RWPE2 (cell line): ENCODE measurements around the gene MYORG.

ENCODE experiments used
- ATAC-seq: fragments of 200-7000 bp; cut with Tn5 transposase; 3 replicates; pipeline ENCODE4 v1.9.1; 2021; ENCODE audit warnings: low read depth
- DNase-seq: peaks from one replicate; pipeline ENCODE4 v3.0.0-alpha.2; 2020; ENCODE audit warnings: low spot score
- H3K27ac ChIP-seq: fragments of 450-650 bp; 2 replicates; pipeline ENCODE4 v1.5.1; 2017; ENCODE audit warnings: mild to moderate bottlenecking; ENCODE audit not compliant: poor library complexity, severe bottlenecking
- H3K27me3 ChIP-seq: fragments of 250-450 bp; sonication (Bioruptor Pico); 2 replicates; pipeline ENCODE4 v1.5.1; 2021; ENCODE audit warnings: mild to moderate bottlenecking, moderate library complexity; ENCODE audit not compliant: insufficient read depth, poor library complexity, severe bottlenecking
- H3K36me3 ChIP-seq: fragments of 250-450 bp; sonication (Bioruptor Pico); 2 replicates; pipeline ENCODE4 v1.5.1; 2020; ENCODE audit warnings: low read depth, mild to moderate bottlenecking, moderate library complexity
- H3K4me1 ChIP-seq: fragments of 250-450 bp; sonication (Bioruptor Pico); 2 replicates; pipeline ENCODE4 v1.5.1; 2021; ENCODE audit warnings: mild to moderate bottlenecking, moderate library complexity; ENCODE audit not compliant: insufficient read depth, poor library complexity, severe bottlenecking
- H3K4me3 ChIP-seq: fragments of 250-450 bp; sonication (Bioruptor Pico); 2 replicates; pipeline ENCODE4 v1.5.1; 2021; ENCODE audit warnings: mild to moderate bottlenecking, moderate library complexity; ENCODE audit not compliant: severe bottlenecking
- H3K9me3 ChIP-seq: fragments of 250-450 bp; sonication (Bioruptor Pico); 2 replicates; pipeline ENCODE4 v1.5.1; 2021; ENCODE audit warnings: mild to moderate bottlenecking, moderate library complexity; ENCODE audit not compliant: severe bottlenecking
- TF ChIP-seq, protein P1 (sequence below): fragments of 450-650 bp; IDR thresholded peaks from one replicate; pipeline ENCODE4 v1.5.1; 2017; ENCODE audit warnings: mild to moderate bottlenecking, moderate library complexity; ENCODE audit not compliant: poor library complexity, severe bottlenecking

Gene MYORG

DNA sequence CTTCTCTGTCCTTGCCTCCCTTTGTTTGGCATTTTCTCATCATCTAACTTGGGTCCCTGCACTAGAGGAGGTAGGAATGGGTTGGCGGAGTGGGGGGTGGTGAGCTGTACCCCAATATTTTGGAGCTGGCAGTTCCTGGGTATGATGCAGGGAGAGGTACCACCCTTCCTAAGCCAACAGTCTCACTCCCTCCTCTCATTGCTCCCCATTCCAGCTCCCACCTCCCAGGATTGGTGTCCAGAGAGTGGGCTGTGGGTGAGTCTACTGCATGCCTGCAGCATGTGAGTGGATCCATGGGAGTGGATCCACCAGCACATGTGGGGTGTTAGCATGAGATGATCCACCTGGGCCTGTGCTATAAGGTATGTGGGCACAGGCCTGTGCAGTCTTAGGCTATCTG lies 22.2 kb upstream of the MYORG start:
- H3K27ac ChIP-seq = no peak overlapping the region
- TF ChIP-seq, protein P1, sequence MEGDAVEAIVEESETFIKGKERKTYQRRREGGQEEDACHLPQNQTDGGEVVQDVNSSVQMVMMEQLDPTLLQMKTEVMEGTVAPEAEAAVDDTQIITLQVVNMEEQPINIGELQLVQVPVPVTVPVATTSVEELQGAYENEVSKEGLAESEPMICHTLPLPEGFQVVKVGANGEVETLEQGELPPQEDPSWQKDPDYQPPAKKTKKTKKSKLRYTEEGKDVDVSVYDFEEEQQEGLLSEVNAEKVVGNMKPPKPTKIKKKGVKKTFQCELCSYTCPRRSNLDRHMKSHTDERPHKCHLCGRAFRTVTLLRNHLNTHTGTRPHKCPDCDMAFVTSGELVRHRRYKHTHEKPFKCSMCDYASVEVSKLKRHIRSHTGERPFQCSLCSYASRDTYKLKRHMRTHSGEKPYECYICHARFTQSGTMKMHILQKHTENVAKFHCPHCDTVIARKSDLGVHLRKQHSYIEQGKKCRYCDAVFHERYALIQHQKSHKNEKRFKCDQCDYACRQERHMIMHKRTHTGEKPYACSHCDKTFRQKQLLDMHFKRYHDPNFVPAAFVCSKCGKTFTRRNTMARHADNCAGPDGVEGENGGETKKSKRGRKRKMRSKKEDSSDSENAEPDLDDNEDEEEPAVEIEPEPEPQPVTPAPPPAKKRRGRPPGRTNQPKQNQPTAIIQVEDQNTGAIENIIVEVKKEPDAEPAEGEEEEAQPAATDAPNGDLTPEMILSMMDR = no peak
- H3K36me3 ChIP-seq = peaks cover 7% of the 10 kb centered on the region
- ATAC-seq = no peak
- H3K27me3 ChIP-seq = no peaks in the 10 kb centered on the region
- H3K9me3 ChIP-seq = no peaks in the 10 kb centered on the region
- DNase-seq = no peak
- no peaks in the 10 kb centered on the region for H3K4me1 ChIP-seq
- no peak overlapping the region for H3K4me3 ChIP-seq

DNA sequence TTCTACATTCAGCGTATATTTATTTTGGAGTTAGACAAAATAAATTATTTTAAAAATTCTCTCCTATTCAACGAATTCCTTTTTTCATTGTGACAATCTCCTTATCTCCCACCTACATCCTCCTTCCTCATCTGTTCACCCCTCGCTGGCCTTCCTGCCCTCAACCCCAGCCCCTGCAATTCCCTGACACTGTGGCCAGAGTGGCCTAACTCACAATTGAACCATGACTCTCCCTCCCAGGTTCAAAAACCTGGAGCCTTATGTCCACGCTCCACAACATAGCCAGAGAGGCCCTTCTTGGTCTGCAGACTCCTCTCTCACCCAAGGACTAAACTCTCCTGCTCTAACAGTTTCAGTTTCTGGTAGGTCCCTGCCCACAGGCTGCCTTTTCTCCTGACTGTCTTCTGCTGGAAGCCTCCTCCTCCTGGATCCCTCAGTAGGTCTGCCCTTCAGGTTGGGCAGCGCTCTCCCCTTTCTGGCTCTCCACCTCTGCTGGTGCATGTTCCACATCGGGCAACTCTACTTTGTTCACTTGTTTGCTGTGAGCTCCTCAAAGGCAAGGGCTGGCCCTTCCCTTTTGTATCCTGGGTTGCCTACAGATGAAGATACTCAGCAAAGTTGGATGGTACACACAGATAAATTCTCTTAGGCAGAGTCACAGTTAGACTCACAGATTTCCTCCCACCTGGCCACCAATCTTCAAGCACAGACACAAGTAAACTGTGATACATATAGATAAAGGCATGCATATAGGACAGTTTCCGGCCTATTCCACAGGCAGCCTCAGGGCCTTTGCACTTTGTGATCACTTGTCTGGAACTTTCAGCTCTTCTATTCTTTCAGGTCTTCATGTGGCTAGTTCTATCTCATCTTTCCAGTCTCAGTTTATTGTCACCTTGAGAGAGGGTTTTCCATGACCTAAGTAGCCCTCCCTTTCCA lies 19.8 kb upstream of the MYORG start:
- no peaks in the 10 kb centered on the region for H3K9me3 ChIP-seq
- H3K4me3 ChIP-seq = no peak overlapping the region
- no peak overlapping the region for H3K27ac ChIP-seq
- no peaks in the 10 kb centered on the region for H3K4me1 ChIP-seq
- TF ChIP-seq, protein P1 = no peak
- ATAC-seq (no peak), DNase-seq (no peak)
- H3K36me3 ChIP-seq = no peaks in the 10 kb centered on the region
- peaks cover 5% of the 10 kb centered on the region for H3K27me3 ChIP-seq

DNA sequence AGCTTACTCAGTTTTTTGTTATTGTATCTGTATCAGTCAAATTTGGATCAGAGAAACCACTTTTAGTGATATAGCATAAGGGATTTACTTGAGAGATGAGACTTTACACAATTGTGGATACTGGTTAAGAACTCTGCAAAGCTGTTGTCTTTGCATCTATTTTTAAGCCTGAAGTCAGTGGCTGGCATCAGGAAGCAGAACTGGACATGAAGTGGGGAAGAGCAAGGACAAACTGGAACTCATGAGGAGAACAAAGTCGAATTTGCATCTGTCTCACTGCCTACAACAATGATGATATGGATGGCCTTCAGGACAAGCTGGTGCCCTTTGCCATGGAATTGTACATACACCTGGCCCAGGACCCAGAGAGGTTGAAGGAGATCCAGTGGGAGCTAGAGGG lies 15.8 kb upstream of the MYORG start:
- DNase-seq (no peak), ATAC-seq (no peak)
- Histone ChIP-seq H3K27me3 (peaks cover 5% of the 10 kb centered on the region), H3K27ac (no peak overlapping the region), H3K36me3 (no peaks in the 10 kb centered on the region), H3K4me3 (no peak overlapping the region), H3K4me1 (no peaks in the 10 kb centered on the region), H3K9me3 (no peaks in the 10 kb centered on the region)
- TF ChIP-seq, protein P1 = no peak

DNA sequence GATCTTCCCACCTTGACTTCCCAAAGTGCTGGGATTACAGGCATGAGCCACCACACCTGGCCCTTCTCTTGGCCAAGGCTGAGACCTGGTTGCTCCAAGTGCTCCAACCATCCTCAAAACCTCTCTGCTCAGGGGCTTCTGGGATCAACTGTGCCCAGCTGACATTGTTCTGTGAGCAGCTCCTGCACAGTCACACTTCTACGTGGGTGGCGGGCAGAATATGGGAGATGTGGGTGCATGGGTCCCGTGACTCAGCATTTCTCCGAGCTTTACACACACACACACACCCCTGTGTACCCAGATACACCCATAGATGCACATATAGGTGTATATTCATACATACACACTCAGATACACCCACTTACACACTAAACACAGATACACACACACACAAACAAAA lies 10.5 kb upstream of the MYORG start:
- TF ChIP-seq, protein P1 = no peak
- Histone ChIP-seq H3K27me3 (peaks cover 5% of the 10 kb centered on the region), H3K36me3 (no peaks in the 10 kb centered on the region), H3K9me3 (no peaks in the 10 kb centered on the region), H3K27ac (no peak overlapping the region), H3K4me1 (no peaks in the 10 kb centered on the region), H3K4me3 (no peak overlapping the region)
- DNase-seq = no peak
- no peak for ATAC-seq

DNA sequence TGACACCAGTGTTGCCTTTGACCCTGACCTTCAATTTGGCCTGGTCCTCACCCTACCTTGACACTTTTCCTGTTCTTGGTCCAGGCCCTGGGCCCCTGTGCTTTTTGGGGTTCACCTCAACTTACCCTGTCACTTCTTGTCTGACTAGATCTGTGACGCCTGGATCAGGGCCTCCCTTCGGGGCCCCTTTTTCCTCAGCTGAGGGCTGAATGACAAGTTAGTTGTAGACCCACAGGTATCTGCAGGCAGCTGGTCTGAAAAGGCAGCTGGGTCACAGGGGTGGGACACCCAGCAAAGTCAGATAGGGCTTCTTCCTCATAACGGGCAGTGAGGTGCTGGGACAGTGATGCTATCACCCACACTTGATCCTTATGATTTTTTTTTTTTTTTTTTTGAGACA lies 10.0 kb upstream of the MYORG start:
- TF ChIP-seq, protein P1 = no peak
- no peak overlapping the region for H3K27ac ChIP-seq
- no peaks in the 10 kb centered on the region for H3K36me3 ChIP-seq
- no peaks in the 10 kb centered on the region for H3K4me1 ChIP-seq
- no peaks in the 10 kb centered on the region for H3K9me3 ChIP-seq
- H3K4me3 ChIP-seq = no peak overlapping the region
- no peak for DNase-seq
- peaks cover under 1% of the 10 kb centered on the region for H3K27me3 ChIP-seq
- no peak for ATAC-seq
